HG03139 (cell line): ENCODE measurements around the gene PHTF2.
A peak's percentile ranks its signal among the peaks of the same experiment; 100 is the strongest.

ENCODE experiments used
- ATAC-seq: cut with Tn5 transposase; IDR thresholded peaks from one replicate; pipeline ENCODE4 v1.9.1; 2021; ENCODE audit not compliant: unreplicated experiment

The PHTF2 gene

DNA sequence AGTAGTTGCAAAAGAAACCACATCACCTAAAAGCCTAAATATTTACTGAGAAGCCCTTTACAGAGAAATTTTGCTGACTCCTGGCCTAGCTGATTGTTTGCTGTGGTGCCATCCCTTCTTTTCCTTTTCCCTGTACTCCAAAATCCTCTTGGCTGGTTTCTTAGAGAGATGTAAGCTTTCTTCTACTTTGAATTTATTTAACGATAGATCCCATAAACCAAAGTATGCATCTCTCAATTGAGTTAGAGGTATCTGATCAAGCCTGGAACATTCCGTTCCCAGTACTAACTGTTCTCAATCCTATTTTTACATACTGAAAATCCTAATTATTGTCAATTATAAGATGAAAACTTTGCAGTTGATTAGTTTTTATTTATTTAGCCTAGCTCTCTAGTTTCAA lies 6.6 kb upstream of the PHTF2 start:
- ATAC-seq = no peak

DNA sequence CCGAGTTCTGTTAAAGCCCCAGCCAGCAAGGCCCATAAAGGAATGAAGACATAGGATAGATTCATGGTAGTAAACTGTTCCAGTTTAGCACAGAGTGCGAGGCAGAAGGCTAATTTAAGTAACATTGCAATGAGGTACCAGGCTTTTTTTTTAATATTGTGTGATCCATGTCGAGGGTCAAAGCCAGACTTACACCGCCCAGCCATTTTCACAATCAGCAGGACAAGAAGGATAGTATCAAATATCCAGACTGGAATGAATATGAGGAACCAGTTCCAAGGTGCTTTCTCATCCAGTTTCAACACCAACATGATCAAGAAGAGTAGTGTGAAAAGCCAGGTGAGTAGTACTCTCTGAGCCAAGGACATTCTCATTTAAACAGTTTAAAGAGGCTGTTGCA lies 4.6 kb upstream of the PHTF2 start:
- ATAC-seq = no peak

DNA sequence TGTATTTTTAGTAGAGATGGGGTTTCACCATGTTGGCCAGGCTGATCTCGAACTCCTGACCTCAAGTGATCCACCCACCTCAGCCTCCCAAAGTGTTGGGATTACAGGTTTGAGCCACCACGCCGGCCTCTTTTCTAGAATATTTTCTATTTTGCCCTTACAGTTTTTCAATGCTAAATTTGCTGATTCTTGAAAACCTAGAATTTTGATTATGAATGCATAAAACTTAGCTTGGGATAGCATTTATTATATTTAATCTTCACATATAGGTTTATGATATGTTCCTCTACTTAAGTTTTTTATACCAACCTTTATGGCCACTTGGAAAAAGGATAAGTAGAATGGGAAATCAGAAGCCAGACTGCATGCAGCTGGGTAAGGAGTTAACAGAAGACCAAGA lies 2.5 kb upstream of the PHTF2 start:
- no peak for ATAC-seq

DNA sequence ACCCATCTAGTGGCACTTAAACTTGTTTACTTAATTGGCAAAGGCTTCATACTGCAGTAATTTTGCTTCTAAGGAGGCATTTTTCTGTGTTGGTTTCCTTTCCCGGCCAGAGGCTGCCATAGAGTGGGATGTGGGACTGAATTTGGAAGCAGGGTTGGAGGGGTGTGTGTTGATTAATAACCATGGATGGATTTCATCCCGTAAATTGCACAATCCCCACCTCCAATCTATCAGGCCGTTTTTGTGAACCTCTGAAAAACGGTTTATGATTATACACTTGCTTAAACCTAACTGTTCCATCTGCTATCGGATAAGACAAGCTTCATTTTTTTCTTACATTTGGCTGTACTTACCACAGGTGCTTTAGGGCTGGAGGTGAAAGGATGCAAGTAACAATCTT lies 1.6 kb upstream of the PHTF2 start:
- ATAC-seq = no peak

DNA sequence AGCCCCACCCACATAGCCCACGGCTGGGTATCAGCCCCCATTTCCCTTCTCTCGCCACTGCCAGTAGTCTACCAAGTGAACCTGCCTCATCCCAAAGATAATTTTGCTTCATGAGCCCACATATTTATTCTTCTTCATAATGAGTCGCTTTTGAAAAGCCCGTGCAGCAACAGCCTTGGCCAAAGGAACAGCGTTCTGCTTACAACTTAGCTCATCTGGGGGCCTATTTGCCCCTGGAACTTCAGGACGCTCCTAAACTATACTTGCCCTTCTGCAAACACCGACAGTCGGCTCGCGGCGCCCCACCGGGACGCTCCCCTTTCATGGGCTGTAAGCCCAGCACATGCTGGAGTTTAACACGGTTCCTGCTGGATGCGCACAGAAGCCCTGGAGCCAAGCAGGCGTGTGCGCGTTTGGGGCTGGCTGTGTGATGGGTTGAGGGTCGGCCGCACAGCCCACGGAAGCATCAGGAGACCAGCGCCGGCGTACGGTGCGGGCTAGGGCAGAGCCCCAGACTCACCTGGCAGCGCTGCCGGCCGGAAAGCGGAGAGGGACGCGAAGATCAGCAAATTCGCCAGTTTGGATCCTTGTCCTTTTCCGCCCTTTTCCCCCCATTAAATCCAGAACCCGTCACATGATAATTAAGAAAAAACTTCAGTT lies 709 bp upstream of the PHTF2 start:
- ATAC-seq = peak; percentile 18

DNA sequence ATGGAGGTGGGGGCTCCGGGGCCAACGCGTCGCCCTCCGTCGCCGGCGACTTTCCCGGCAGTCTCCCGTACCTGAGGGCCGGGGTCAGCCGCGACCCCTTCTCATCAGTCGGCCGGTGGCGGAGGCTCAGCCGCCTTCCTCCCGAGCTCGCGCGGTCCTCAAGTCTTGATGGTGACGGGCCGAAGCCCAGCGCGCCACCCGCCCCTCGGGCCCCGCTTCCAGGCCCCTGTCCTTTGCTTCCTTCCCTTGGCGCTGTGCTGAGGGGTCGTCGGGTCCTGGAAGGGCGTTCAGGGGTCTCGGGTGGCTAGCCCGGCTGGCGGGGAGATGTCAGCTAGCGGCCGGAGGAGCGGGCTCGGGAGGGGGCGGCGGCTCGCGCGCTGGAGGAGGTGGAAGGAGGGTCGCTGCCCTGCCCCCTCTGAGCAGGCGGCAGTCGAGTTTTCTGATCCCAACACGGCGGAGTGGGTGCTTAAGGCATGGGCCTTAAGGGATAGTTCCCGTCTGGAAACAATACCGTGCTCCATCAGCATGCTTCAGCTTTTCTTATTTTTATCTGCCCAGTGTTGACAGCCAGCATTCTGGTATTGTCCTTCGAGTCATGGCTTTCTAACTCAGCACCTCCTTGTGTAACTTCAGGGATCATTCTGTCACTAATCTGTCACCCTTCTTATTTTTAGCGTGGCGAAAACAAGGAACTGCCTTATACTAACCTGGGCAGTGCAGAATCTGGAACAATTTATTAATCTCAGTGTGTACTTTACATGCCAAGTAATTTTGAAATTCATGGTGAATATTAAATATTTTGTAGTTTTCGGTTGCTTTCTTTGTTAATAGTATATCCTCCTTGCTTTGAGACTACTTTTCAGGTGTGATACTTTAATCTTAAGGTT lies 748 bp downstream of the PHTF2 start:
- peak; percentile 6 for ATAC-seq

DNA sequence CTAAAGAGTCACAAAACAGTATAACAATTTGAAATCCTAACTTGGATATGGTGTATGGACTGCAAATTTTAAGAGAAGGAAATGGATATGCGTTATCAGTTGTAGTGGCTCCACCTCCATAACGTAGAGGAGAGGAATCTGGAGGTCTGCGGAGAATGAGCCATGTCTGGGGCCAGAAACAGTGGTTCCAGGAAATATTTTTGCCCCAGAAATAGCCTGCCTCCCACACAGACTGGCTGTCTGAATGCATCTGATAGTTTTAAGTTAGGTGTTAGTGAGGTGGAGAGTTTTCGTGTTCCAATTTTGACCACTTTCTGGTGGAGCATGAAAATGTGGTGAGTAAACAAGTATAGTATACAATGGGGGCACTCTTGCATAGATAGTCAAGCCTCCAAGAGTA lies 1.6 kb downstream of the PHTF2 start:
- no peak for ATAC-seq

DNA sequence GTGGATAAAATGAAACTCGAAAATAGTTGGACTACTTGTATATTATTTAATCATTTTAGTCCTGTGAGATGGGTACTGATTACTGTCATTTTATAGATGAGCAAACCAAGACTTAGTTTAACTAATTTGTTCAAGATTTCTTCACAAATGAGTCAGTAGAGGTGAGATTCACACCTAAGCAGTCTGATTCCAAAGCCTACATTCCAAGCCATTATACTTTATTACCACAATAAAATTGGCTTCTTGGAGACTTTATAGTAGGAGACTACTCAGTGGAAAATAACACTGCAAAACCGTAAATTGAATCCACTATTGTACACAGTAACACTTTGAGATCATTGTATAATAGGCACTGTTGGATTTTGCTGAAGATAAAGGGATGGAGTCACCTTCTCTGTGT lies 2.2 kb downstream of the PHTF2 start:
- ATAC-seq = no peak

DNA sequence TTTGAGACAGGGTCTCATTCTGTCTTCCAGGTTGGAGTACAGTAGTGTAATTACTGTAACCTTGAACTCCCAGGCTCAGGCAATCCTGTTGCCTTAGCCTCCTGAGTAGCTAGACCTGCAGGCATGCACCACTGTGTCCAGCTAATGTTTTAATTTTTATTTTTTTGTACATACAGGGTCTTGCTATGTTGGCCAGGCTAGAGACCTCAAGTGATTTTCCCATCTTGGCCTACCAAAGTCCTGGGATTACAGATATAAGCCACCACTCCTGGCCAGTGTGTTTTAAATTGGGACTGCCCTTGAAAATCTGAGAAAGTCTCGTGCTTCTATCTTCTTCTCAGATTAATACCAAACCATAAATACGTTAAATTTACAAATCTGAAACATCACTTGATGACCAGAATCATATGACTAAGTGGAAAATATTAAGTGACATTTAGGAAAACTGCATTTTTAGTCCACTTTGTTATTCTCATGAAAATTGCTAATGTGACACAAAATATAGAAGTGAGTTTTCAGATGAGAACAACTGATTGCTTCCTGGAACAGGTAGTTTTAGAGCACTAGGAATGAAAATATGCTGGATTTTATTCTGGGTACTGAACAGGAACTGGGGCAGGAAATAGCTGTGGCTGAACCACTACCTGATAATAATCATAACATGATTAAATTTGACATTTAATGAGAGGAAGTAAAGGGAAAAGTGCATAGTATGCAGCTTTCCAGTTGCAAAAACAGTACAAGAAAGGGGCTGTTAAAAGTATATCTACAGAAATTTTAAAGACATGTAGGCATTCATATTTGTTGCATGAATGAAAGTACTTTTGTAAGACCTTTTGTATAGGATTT lies 4.2 kb downstream of the PHTF2 start:
- ATAC-seq = no peak

DNA sequence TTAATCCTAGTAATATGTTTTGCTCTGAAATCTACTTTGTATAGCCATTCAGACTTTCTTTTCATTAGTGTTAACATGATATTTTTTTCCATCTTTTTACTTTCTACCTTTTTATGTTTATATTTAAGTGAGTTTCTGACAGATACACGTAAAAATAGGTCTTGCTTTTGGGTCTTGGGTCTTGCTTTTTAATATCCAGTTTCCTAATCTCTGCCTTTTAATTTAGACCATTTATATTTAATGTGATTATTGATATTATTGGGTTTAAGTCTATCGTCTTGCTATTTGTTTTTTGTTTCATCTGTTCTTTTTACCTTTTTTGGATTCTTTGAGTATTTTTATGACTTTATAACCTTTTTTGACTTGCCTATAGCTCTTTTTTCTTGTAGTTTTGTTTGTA lies 7.9 kb downstream of the PHTF2 start:
- no peak for ATAC-seq

DNA sequence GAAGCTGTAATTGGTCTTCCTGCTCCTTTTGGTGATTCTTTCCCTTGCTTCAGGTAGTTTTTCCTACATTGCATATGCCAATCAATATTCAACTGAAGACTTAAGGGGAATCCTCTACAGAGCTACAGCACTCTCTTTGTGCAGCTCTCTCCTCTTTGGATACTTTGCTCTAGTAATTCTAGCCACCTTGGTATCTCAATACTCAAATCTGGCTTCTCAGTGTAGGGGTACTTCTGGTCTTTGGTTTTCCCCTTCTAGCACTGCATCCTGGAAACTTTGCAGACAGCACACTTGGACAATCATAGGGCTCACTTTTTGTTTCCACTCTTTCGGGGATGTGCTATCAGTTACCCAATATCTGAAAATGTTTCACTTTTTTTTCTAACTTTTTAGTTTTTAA lies 9.9 kb downstream of the PHTF2 start:
- ATAC-seq = no peak

DNA sequence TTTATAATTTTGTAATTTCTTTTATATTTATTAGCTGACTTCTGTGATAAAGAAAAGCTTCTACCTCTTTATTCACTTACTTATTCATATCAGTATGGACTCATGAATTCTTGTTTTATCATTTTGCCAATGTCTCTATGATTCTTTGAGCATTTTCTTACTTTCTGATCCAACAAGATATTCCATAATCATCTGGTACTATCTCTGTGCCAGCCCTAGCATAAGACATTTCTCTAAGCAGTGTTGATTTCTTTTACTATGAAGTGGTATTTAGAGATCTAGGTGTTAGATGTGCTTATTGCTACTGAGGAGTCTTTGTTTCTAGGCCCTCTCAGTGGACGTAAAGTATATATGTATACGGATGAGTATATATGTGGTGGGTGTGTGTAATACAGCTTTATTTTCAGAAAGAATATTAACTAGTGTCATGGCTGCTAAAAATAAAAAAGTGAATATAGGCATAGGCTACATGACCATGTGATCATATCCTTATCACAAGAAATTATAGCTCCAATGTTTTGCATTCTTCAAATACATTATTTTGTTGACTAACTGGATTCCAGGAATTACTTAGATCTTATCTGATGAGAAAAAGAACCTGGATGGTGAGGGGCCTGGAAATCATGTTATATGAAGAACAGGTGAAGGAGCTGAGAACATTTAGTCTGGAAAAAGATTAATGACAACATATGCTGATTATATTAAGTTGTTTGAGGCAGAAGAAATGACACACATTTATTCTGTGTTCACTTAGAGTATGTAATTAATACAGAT lies 13.1 kb downstream of the PHTF2 start:
- no peak for ATAC-seq

DNA sequence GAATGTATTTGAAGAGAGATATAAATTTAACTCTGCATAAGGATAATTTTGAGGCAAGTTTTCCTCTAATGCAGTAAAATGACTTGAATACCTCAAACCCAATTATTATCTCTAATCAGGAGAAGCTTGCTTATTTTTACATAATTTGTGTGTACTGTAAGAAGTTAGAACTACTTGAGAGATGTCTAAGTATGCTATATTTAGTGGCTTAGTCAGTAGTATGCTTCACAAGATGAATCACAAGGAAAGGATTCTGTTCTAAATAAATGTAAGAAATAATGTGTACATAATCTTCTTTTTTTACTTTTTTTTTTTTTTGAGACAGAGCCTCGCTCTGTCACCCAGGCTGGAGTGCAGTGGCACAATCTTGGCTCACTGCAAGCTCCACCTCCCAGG lies 13.7 kb downstream of the PHTF2 start:
- no peak for ATAC-seq

DNA sequence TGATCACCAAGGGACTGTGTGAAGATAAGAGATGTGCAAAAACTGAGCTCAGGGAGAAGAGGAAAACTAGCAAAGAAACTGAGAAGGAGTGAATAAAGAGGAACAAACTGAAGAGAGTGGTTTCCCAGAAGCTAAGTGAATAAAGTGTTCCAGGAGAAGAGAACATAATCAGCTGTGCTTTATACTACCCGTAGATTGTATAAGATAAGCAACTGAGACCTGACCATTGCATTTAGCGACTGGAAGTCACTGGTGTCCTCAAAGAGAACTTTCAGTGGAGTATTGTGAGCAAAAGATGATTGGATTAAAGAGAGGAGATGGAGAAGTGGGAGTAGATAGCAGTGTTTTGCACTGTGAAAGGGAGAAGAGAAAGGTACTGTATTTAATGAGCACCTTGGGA lies 14.6 kb downstream of the PHTF2 start:
- ATAC-seq = no peak

DNA sequence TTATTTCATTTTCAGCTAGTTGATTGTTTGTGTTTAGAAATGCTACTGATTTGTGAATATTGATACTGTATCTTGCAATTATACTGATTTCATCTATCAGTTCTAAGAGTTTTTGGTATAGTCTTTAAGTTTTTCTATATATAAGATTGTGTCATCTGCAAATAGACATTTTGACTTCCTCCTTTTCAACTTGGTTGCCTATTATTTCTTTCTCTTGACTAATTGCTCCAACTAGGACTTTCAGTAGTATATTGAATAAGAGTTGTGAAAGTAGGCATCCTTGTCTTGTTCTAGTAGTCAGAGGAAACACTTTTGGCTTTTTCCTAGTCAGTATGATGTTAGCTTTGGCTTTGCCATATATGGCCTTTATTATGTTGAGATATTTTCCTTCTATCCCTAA lies 20.4 kb downstream of the PHTF2 start:
- no peak for ATAC-seq

DNA sequence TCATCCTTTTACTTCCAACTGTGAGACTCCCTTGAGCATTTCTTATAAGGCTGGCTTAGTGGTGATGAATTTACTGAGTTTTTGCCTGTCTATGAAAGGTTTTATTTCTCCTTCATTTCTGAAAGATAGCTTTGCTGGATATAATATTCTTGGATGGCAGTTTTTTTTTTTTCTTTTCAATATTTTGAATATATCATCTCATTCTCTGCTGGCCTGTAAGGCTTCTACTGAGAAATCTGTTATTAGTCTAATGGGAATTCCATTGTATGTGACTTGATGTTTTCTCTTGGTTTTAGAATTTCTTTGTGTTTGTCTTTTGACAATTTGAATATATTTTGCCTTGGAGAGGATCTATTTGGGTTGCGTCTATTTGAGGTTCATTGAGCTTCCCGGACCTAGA lies 22.4 kb downstream of the PHTF2 start:
- no peak for ATAC-seq

DNA sequence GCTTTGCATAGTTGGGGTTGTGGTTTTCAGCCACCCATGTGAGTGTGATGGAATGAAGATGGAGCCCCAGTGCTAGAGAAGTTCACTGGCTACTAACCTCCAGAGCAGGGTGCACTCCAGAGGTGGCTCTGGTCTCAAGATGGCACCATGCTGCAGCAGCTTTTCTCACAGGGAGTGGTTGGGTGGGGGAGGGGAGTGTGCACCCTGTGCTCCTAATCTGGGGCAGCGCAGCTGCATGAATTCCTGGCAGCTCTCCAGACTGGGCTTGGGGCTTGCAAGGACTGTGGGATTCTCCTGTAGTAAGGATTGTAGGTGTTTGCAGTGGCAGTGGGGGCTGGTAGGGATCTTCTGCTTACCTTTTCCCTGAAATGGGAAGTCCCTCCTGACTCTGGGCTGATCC lies 23.7 kb downstream of the PHTF2 start:
- ATAC-seq = no peak

DNA sequence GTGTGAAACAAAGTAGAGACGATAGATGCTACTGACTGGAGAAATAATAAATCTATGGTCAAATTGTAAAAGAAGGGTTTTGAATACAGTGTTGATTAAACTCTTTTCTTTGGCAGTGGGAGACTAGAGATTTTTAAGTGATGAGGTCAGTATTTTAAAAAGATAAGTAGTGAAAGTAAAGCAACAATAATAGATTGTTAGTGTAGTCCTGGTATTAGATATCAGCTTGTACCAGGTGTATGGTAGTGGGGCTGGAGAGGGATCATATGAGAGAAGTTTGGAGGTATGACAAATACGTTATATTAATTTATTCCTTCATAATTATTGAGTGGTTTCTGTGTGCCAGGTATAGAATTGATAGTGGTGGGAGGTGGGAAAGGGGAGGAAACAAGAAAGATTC lies 25.2 kb downstream of the PHTF2 start:
- ATAC-seq = no peak

DNA sequence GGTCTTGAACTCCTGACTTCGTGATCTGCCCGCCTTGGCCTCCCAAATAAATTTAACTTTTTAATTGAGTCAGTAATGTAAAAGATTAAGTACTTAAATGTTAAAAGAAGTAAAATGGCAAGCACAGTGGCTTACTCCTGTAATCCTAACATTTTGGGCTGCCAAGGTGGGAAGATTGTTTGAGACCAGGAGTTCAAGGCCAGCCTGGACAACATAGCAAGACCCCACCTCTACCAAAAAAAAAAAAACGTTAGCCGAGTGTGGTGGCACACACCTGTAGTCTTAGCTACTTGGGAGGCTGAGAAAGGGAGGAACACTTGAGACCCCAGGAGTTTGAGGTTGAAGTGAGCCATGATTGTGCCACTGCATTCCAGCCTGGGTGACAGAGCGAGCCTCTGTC lies 26.1 kb downstream of the PHTF2 start:
- ATAC-seq = no peak

DNA sequence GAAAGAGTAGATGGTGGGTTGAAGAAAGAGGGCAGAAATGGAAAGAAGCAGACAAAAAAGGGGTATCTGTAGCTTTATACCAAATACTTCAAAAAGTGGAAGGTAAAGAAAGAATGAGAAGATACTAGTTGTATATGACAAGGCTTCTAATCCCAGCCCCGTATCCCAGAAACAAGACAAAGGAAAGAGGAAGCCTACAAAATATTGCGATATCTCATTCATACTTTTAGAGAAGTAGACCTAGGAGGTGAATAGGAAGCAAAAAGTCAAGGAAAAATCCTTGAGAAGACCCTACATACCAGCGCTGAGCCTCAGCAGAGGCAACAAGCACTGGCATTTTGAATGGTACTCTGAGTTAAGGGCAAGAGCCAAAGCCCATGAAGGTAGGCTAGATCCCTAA lies 26.6 kb downstream of the PHTF2 start:
- no peak for ATAC-seq

DNA sequence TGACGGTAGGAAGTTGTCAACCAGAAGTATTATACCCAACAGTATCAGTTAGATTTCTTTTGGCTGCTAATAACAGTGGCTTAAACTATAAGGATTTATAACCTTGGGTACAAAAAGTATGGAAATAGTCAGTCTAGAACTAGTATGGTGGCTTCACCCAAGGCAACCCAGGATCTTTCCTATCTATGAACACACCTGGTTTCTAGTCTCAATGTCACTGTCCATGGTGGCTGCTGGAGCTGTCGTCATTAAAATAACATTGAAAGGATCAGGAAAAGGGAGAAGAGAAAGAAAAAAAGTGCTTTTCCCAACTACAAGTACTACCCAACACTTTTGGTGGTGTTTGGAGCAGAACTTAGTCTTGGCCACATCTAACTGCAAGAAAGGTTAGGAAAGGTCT lies 27.7 kb downstream of the PHTF2 start:
- no peak for ATAC-seq
